8988T (cell line): ENCODE data around the gene NYNRIN.
A peak's percentile ranks its signal among the peaks of the same experiment; 100 is the strongest.

Experiments
- DNase-seq: peaks from one replicate; pipeline ENCODE4 v3.0.0; 2011

The NYNRIN gene

GRCh38 chr14:24415421-24416253 lies 16.8 kb downstream of the NYNRIN start:
- DNase-seq, result no peak

GRCh38 chr14:24416254-24416931 lies 17.6 kb downstream of the NYNRIN start:
- DNase-seq, result no peak

- DNase-seq, result no peak
Observed at GRCh38 chr14:24416932-24417619, 18.3 kb downstream of the NYNRIN start.

GRCh38 chr14:24417832-24418491 lies 19.2 kb downstream of the NYNRIN start:
- no peak for DNase-seq

- no peak for DNase-seq
Observed at GRCh38 chr14:24418492-24418873, 19.7 kb downstream of the NYNRIN start.

- no peak for DNase-seq
Observed at GRCh38 chr14:24422261-24422660, 23.5 kb downstream of the NYNRIN start.

- no peak for DNase-seq
Observed at GRCh38 chr14:24422694-24423601, 24.1 kb downstream of the NYNRIN start.

GRCh38 chr14:24425704-24426103 lies 26.9 kb downstream of the NYNRIN start:
- DNase-seq, result no peak

- DNase-seq, result no peak
Observed at GRCh38 chr14:24426150-24426911, 27.5 kb downstream of the NYNRIN start.

GRCh38 chr14:24426912-24427536 lies 28.2 kb downstream of the NYNRIN start:
- no peak for DNase-seq

GRCh38 chr14:24427537-24428508 lies 29.0 kb downstream of the NYNRIN start:
- no peak for DNase-seq

GRCh38 chr14:24428628-24429394 lies 30.0 kb downstream of the NYNRIN start:
- no peak for DNase-seq

GRCh38 chr14:24429395-24430142 lies 30.8 kb downstream of the NYNRIN start, which contains the start of the genes CBLN3 and KHNYN:
TSS of gene CBLN3 (minus strand) at chr14:24429668. CDS start at chr14:24429054, 614 bp downstream.
TSS of gene KHNYN (plus strand) at chr14:24429954. CDS start at chr14:24430731, 777 bp downstream.
- DNase-seq, result peak; percentile 93

GRCh38 chr14:24430143-24430681 lies 31.4 kb downstream of the NYNRIN start:
- DNase-seq, result peak; percentile 70

GRCh38 chr14:24430682-24431568 lies 32.1 kb downstream of the NYNRIN start:
- no peak for DNase-seq

- DNase-seq, result peak; percentile 92
Observed at GRCh38 chr14:24431569-24432258, 32.9 kb downstream of the NYNRIN start.
